Measurements from ENCODE around the gene IL6R.
"Not testable (repeated sequence)": the region's sequence is repeated elsewhere in the genome, so short reads cannot be mapped to it uniquely, and the experiment has no call there.

Gene IL6R

GRCh38 chr1:154404984-154405746, at the start of gene IL6R:
IL6R (plus strand) TSS chr1:154405343; CDS start chr1:154405630, 287 bp downstream.
- peak; percentile 18 for DNase-seq

- DNase-seq: no peak
These were observed 46.6 kb upstream of the IL6R start for GRCh38 chr1:154358519-154358918.

DNA sequence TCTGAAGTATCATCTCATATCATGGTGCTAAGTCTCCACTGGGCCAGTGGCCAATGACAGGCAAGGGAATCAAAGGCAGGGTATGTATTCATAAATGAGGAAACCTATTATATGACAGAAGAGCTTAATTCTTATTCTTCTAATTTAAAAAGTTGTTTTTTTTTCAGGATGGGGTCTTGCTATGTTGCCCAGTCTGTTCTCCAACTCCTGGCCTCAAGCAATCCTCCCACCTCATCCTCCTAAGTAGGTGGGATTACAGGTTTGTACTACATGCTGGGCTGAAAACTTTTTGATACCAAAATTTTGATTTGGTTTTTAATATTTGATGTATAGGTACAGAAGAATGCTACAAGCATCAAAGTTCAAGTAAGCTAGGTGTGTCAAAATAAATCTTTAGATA, 44.9 kb upstream of the IL6R start:
- DNase-seq: no peak

- DNase-seq: not testable (repeated sequence)
These were observed 44.3 kb upstream of the IL6R start for GRCh38 chr1:154360881-154361280.

GRCh38 chr1:154361357-154361756, 43.8 kb upstream of the IL6R start:
- DNase-seq: no peak

GRCh38 chr1:154371436-154371835, 33.7 kb upstream of the IL6R start:
- DNase-seq: no peak

DNA sequence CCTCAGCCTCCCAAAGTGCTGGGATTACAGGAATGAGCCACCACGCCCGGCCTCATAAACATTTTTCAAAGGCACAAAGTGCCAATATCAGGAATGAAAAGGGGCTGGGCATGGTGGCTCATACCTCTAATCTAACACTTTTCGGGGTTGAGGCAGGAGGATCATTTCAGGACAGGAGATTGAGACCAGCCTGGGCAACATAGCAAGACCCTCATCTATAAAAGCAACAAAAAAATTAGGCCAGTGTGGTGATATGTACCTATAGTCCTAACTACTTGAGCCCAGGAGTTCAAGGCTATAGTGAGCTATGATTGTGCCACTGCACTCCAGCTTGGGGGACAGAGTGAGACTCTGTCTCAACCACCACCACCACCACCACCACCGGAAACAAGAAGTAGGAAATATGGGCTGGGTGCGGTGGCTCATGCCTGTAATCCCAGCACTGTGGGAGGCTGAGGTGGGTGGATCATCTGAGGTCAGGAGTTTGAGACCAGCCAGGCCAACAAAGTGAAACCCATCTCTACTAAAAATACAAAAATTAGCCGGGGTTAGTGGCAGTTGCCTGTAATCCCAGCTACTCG, 31.3 kb upstream of the IL6R start:
- not testable (repeated sequence) for DNase-seq

- no peak for DNase-seq
These were observed 25.8 kb upstream of the IL6R start for GRCh38 chr1:154379301-154379700.

- DNase-seq: no peak
These were observed 20.3 kb upstream of the IL6R start for GRCh38 chr1:154384650-154385489.

GRCh38 chr1:154386643-154387352, 18.3 kb upstream of the IL6R start:
- no peak for DNase-seq

DNA sequence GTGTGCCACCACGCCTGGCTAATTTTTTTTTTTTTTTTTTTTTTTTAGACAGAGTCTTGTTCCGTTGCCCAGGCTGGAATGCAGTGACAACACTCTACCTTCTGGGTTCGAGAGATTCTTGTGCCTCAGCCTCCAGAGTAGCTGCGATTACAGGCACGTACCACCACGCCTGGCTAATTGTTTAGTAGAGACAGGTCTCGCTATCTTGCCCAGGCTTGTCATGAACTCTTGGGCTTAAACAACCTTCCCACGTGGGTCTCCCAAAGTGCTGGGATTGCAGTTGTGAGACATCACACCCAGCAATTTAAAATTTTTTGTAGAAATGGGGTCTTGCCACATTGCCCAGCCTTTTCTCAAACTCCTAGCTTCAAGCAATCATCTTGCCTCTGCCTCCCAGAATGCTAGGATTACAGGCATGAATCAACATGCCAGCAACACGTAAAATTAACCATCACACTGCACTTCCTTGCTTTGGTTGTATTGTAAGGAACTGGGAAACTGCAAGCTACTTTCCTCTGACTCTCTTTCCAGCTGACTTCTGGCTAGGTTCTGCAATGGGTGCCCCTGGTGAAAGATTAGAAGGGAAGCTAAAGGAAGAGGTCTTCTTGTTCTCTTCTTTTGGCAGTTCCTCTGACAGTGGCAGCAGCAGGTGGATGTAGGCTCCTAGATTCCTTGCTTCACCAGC, 13.9 kb upstream of the IL6R start:
- DNase-seq: no peak

DNA sequence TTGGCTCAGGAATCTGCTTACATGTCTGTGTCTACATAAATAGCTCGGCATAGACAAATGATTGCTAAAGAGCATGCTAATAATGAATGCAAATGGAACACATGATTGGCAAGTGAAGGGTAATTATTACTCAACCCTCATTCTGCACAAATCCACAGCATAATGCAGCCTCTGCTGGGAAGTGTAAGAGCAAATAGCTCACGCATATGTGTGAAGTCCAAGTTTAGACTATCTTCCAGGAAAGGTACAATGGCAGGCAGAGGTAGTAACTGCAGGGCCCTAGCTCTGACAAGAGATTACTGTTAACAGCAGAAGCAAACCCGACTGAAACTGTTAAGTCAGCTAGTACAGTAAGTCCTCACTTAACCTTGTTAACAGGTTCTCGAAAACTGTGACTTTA, 7.0 kb upstream of the IL6R start:
- no peak for DNase-seq

GRCh38 chr1:154398678-154399077, 6.5 kb upstream of the IL6R start:
- DNase-seq: no peak

GRCh38 chr1:154400381-154400801, 4.8 kb upstream of the IL6R start:
- no peak for DNase-seq

- no peak for DNase-seq
These were observed 2.7 kb upstream of the IL6R start for GRCh38 chr1:154402409-154402921.

GRCh38 chr1:154403261-154403943, 1.7 kb upstream of the IL6R start:
- DNase-seq: no peak

DNA sequence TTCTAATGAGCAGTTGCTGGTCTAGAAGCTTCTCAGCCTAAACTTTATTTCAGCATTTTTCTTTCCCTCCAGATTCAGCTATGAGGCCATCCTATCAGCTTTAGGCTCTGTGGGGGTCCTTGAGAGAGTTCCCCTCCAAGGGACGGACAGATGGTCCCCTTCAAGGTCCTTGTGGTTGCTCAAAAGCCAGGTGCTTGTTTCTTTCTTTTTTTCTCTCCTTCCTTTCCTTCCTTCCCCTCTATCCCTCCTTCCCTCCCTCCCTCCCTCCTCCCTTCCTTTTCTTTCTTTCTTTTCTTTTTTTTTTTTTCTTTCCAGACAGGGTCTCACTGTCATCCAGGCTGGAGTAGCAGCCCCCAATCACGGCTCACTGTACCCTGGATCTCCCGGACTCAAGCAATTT, 1.2 kb upstream of the IL6R start:
- DNase-seq: no peak

GRCh38 chr1:154404511-154404931, 622 bp upstream of the IL6R start:
- DNase-seq: no peak

DNA sequence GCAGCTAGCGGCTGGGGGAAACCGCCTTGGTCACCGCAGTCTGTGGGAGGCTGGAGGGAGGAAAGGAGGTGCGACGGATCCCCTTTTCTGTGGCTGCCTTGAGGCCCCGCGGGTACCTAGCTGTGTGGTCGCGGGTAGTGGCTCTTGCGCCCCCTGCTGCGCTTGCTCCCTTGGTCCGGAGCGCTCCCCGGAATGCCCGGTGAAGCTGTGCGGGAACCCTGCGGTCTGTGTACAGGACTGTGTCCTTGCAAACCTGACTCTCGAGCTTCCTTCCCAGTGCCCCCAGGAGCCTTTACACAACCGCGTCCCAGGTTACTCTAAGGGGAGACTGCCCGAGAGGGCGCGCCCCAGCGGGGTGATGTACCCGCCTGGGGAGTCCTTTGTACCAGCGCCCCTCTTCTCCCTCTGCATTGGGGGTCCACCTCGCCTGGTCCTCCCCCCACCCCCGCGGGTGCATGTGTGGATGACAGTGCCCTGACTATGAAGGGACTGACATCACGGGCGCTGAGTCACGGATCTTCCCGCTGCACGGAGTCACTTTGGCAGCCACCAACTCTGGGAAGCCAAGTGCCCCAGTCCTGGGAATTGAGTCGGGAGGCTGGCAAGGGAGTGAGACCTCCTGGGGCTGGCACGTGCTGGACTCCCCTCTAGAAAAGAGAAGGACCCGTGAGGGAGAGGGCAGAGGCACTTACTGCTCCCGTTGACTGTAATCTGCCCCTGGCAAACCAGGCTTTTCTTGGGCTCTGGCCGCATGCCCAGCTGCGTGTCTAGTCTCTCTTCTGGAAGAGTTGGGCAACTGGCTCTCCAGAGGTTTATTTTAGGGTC, 816 bp downstream of the IL6R start:
- no peak for DNase-seq

GRCh38 chr1:154406572-154406879, 1.4 kb downstream of the IL6R start:
- no peak for DNase-seq

DNA sequence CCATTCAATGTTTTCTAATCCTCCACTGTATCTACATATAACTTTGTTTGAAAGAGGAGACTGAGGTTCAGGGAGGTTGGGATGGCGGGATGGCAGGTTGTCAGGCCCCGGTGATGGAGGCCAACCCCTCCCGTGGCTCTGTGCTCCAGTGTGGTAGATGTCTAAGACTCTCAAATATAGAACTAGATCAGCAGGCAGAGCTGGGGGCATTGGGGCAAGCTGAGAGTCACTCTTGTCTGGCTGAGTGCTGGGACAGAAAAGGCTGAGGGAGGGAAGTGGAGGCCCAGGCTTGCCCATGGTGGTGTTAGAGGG, 1.7 kb downstream of the IL6R start:
- DNase-seq: no peak
